Activated CD4-positive, CD25-positive, alpha-beta regulatory T cell treated with anti-CD3 and anti-CD28 coated beads, Interleukin-2, amount 50 U/mL, for 16 hours (primary cell): Measurements from ENCODE around the gene ARL8A.
"Not testable (repeated sequence)": the region's sequence is repeated elsewhere in the genome, so short reads cannot be mapped to it uniquely, and the experiment has no call there.

Source experiments
- DNase-seq: peaks from one replicate; pipeline ENCODE4 v3.0.0-alpha.2; 2020; ENCODE audit warnings: low read depth, low spot score

The ARL8A gene

DNA sequence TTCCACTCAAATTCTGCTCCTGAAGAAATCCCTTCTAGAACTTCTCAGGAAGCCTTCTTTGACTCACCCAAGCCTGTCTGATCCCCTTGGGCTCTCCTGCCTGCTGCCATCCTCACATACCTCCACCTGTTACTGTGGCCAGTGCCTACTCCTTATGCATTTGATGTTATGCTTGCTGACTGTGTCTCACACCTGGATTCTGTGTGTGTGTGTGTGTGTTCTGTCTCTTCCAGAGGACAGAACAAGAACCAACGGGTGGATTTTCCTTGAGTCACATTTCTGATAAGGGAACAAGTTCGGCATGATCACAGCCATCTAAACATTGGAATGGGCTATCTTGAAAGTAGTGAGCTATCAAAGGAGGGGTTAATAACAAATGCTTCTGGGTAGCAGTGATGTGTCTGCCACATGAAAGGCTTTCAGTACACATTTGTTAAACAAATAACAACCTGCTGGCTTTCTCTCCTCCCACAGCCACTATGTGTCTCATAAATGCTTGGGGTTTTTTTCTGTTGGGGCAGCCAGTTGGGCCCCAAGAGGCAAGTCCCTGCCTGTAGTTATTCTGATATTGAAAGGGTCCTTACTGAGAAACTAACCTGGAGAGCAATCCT lies 30.7 kb downstream of the ARL8A start:
- DNase-seq = no peak

DNA sequence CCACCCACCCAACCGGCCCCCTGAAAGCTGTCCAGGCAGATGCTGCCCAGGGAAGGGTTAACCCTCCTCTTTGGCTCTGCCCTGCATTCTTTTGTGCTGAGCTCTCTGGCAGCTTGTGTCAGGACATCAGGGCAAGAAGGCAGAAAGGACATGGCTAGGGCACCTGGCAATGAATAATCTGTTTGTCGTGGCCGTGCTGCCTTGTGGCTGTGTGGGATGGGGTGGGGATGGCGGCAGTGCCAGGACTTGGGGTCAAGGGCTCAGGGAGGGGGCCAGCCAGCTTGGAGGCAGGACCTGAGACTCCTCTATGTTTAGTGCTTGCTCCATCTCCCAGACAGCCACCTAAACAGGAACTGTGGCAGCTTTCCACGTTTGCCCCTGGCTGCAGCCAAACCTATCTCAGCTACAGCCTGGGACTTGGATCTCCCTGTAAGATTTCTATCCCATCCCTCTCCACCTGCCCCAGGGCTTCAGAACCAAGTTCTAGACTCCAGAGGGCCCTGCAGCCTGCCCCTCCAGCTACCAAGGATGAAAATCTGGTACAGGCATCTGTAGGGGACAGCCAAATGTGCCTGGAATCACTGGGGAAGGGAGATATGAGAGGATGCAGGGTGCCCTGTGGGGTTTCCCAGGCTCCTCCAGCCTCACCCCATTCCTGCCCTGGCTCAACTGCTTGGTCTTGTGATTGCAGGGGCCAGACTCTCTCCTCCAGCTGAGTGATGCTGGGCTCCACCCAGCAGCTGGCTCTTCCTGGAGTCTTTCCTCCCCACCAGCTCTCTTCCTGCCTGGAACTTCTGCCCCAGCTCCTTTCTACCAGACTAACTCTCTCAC lies 31.5 kb downstream of the ARL8A start:
- DNase-seq = no peak

DNA sequence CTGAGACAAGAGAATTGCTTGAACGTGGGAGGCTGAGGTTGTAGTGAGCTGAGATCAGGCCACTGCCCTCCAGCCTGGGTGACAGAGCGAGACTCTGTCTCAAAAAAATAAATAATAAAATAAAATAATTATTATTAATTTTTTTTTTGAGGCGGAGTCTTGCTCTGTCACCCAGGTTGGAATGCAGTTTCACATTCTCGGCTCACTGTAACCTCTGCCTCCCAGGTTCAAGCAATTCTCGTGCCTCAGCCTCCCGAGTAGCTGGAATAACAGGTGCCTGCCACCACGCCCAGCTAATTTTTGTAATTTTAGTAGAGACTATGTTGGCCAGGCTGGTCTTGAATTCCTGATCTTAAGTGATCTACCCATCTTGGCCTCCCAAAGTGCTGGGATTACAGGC lies 32.9 kb downstream of the ARL8A start:
- not testable (repeated sequence) for DNase-seq

DNA sequence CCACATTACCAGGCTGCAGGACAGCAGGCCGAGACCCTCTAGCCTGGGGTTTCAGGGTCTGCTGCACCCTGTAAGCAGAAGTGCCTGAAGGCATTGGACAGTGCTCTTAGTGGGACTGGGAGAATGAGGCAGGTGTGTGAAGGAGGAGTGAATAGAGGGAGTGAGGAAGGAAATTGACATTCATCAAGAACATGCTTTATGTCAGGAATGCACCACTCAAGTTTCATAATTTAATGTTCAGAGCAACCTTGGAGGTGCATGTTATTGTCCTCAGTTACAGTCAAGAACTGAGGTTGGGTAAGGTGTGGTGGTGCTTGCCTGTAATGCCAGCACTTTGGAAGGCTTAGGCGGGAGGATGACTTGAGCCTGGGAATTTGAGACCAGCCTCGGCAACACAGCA lies 33.6 kb downstream of the ARL8A start:
- no peak for DNase-seq

DNA sequence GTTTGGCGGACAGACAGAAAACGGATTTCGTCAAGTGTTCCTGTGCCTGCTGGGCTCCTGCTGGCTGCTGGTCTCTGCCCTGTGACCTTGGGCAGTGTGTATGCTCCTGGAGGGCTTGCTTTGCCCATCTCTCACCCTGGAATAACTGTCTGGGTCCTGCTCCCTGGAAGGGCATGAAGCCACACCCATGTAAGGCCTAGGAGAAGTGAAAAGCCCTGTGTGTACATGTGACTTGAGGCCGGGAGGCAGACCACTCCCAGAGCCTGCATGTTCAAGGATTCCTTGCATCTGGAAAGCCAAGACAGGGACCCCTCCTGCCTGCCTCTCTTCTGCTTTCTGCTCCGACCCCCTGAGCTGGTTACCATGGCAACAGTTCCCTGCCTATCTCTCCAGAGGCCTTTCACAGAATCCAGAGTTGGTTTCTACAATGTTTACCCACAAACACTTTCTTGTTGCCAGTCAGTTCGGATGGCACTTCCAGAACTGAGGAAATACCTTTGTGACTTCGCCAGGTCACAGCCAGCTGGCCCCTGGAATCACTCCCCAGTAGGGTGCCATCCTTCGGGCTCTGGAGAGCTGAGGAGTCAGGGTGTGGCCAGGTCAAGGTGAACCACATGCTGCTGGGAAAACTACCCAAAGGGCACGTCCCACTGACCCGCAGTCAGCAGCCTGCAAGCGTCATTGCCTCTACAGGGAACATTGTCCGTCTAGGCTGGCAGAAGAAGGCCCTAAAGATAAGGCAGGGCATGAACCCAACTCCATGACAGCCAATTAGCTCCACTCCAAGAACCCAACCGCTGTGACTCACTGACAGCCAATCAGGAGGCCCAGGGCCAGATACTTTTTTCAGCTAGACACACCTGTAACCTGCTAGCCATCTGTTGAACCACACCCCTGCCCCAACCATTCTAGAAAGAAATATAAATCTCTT lies 36.5 kb downstream of the ARL8A start:
- no peak for DNase-seq

DNA sequence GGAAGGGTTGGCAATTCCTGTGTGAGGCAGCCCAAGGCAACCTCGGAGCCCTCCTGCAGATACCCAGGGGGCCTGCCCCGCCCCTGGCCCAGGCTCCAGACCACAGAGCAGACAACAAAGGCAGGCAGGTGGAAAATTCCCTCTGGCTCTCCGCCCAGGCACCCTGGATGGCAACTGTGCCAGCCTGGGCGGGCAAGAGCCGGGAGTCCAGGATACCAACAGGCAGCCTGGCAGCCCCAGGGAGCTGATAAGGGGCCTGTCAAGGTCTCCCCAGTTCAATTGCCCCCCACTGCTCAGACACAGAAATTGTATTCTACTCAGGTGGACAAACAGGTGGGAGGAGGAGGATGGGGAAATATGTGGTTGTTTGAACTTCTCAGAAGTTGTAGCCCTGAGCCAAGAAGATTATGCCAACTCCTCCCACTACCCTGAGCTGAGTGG lies 37.2 kb downstream of the ARL8A start:
- DNase-seq = no peak

DNA sequence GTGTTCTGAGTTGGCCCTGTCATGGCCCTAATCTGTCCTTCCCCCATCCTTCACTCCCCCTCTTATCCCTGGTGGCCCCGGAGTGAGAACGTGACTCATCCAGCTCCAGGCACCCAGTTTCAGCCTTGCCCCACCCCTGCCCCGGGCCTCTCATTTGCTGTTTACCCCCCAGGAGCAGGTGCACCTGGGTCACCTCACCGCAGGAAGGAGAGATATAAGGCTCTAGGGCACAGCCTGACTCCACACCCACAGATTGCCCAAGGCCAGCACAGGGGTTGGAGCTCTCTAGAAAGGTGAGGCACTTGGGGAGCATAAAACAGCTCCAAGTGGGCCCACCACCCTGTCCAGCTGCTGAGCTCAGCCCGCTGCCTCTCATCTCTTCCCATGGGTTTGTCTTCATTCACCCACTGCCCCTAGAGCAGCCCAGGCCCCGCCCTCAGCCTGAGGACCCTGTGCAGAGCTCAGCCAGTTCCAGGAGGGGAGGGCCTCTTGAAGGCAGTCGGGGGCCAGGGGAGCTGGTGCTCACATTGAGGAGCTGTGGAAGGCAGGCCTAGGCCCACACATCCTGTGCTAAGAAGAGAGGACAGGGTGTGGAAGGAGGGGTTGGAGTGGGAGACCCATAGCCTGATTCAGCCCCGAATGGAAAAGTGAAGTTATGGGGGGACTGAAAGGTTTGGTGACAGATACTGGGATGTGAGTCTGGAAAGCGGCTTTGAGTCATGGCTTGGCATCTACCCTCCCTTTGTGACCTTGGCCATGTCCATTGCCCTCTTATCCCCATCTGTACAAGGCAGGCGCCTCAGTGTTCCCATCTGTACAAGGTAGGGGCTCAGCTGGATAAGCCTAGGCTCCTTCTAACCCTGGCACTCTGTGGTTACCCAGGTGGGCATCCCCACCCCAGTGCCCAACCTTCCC lies 37.9 kb downstream of the ARL8A start:
- no peak for DNase-seq

DNA sequence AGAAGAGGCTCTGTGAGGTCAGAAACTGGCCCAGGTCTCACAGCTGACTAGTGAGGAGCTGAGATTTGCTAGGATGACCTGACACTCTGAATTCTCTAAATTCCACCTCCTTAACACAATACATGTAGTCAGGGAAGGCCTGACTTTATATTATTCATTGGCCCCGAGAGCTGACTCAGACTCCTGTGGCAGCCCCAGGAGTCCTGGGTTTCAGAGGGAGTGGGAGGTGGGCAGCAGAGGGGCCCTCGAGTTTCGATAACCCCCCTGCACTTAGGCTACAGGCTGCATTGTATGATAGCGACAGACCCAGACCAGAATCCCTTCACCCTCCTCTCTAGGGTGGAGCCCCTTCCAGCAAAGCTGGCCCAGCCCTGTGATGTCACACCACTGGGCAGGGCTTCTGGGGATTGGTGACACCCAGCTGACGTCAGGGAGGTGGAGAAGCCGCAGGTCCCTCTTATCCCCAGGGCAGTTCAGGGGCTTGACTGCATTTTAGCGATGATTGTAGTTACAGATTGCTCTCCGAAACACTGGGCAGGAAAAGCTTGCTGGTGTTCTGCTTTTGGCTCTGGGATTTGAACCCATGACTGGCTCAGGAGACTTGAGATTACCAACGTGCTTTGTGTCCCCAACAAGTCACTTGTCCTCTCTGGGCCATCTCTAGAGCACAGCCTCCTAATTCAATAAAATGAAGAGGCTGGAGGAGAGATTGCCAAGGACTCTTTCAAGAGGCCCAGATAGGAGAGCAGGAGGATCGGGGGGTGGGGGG lies 38.8 kb downstream of the ARL8A start:
- no peak for DNase-seq

DNA sequence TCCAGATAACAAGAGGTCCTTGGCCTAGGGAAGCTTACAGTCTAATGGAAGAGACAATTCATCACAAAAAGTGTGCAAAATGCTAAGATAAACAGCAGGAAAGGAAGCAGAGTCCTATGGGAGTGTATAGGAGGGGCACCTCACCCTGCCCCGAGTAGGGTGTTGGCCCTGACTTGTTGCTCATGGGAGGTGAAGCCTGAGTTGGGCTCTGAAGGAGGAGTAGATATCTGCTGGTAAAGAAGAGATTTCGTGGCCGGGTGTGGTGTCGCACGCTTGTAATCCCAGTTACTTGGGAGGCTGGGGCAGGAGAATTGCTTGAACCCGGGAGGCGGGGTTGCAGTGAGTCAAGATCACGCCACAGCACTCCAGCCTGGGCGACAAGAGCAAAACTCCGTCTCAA lies 40.5 kb downstream of the ARL8A start:
- DNase-seq = no peak

DNA sequence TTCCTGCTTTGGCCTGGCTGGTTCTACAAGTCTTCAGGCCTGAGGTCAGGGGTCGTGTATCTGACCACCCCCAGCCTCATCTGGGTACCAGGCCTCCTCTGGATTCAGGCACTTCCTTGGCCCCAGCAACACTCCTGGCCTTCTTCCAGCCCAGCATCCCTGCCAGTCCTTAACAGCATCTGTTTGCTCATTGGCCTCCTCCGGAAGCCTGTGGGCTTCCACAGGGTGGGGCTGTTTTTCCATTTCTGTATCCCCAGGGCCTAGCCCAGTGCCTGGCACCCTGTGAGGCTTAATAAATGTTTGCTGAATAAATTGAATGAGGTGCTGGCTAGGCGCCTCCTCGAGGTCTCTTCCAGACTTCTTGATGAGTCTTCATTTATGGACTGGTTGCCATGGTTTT lies 43.4 kb downstream of the ARL8A start:
- DNase-seq = no peak

DNA sequence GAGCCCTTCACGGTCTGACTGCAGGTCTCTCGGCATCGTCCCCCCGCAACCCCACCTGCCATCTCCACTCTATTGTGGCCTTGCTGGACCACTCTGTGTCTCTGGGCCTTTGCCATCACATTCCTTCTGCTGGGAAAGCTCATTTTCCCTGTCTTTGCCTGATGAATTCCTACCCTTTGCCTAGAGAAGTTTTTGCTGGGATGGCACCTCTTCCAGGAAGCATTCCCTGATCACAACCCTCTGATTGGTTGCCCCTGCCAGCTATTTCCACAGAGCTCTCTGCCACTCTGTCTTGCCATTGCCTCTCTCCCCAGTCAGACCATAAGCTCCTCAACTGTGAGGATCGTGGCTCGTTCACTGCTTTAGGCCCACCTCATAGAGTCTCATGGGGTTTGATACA lies 50.7 kb downstream of the ARL8A start:
- no peak for DNase-seq

DNA sequence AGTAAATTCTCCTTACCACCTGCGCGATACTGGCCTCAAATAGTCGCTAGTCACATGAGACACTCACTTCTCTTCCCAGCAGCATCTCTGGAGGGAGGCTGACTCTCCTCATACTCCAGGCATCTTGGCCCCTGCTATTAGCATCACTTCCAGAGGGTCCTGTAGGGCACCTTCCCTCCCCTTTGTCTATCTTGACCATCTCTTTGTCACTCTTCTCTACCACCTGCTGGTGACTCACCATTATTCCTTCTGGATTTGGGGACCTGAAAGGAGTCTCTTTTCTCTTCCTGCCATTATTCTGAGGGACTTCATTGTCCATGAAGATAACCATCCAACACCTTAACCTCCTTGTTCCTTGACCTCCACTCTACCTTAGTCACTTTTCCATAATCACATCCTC lies 53.5 kb downstream of the ARL8A start:
- no peak for DNase-seq

DNA sequence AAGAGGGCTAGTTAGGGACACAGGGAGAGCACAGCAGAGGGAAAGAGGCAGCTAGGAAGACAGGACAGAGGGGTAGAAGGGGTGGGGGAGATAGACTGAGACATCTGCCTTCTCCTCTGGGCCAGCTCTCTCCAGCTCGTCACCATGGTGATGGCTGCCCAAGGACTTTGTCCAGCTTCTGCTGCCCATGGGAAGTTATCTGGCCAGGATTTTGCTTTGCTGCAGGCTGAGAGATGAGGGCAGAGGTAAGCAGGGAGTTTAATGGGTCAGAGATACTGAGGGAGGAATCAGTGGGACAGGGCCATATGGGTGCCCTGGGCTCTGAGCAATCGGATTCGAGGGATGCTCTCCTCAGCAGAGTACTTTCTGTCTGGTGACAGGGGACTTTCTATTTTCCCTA lies 56.3 kb downstream of the ARL8A start:
- DNase-seq = no peak

DNA sequence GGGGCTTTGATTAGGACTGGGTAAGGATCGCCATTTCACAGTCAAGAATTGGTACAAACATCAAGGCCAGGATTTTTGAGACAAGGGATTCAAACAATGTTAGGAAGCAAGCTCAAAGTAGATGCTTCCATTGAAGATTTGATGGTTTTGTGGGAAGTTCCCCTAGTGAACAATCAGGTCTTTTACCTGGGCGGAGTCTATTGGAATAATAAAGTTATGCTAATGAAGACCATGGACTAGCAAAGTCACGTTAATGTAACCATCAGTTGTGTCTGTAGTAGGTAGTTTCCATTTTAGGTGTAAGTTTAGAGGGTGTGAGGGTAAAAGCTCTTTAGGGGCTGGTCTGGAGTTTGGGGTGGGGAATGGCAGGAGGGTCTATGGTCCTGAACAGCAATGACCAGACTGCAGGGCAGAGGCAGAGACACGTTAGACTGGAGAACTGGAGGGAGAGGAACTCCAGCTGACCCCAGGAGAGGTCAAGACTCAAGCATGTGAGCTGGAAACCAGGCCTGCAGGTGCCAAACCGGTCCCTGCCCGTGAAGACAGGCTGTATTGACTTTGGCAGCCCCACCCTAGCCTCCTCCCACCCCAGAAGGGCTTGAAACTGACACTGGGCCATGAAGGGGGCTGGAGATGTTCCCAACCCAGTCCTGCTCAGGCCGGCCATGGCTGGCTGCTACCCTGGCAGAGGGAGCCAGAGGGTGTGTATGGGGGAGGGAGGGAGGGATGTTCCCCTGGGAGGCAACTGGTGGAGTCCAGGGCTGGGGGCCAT lies 57.8 kb downstream of the ARL8A start:
- no peak for DNase-seq

DNA sequence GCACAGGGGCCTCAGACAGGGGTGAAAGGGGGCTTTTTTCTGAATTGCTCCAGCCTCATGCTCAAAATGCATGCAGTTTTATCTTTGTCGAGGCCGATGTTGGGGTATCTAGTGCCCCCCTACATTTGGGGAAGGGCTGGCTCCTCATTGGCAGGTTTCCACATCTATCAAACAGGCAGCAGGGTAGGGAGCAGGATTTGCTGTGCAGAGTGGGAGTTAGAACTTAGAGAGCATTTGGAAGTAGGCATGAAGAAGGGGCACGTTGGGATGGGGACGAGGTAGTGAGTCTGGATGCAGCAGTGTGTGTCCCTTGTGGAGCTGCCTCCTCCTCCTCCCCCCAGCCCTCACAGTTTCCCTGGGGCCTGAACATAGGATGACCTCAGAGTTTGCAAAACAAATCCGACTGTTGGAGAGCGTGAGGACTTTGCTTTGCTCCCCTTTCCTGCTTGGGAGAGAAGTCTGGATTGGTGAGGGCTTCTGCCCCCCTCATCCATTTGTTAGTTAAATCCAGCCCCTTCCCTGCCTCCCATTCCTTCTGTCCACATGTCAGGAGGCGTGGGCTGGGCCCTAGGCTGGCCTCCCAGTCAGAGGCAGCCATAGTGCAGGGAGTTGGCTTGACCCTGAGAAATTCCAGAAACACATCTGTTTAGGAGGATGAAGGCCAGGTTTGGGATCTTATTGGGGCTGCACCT lies 58.7 kb downstream of the ARL8A start:
- no peak for DNase-seq

DNA sequence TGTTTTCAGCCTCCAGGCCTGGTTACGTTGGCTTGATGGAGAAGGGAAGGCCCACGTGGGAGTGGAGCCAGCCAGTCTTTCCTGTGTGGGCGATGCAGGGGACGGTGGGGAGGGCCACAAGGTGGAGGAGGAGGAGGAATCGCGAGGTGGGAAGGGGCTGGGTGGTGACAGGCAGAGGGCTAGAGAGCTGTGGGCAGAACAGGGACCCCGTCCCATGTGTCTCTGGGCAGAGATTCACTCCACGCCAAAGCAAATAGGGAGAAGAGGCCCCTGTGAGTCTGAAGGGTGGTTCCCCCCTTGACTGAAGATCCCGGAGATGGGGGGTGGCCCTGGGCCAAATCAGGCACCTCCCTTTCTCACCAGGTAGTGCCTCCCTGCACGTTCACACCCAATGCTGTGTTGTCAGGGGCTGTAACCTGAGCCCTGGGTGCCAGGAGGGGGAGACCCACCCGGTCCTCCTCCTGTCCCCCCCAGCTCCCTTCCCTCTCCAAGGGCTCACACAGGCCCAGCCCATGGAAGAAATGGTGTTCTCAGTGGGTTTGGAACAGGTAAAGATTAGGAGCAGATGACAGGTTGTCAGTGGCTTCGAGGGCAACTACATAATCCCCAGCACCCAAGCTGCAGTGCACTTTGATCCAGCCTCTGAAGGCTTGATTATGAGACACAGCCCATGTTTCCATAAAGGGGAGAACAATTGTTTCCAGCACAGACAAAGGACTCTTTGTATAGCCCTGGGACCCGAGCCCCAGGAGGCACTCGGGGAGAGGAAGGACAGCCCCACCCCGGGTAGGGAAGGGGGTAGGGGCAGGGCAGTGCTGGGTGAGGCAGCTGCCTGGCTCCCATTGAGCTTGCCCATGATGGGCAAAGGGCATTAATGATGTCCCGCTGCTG lies 59.5 kb downstream of the ARL8A start:
- no peak for DNase-seq
